Stromal cell of bone marrow (primary cell): ENCODE measurements around the gene ALX3.

Experiments
- DNase-seq: peaks from one replicate; pipeline ENCODE4 v3.0.0-alpha.2; 2012; ENCODE audit warnings: low read depth

Gene ALX3

GRCh38 chr1:110065841-110066240, 4.6 kb downstream of the ALX3 start:
- no peak for DNase-seq

DNA sequence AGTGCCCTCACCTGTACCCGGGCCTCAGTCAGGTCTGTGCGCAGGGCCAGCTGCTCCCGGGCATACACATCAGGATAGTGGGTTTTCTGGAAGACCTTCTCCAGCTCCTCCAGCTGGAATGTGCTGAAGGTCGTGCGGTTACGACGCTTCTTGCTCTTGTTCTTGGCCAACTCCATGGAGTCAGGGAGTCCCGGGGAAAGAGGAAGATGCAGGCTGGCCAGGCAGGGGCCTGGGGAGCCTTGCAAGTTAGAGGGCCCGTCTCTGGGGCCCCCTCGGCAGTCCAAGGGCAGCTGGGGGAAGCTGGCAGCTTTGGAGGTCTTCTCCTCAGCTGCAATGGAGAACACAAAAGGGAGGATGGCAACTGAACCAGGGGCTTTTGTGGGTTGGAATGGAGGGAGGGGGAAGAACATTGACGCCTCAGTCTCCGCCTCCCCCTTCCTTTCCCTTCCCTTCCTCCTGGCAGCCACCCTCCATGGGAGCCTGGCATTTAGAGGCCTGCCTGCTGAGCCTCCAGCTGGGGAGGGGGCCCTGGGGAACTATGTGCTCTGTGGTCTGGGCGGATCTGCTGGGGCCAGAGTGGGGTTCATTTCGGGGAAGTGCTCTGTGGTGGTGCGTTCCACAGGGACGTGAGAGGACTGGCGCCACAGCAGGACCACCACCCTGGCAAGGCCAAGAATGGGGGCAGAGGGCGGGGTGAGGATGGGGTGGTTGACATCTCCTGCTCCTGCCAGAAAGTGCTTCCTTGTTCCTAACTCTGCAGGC, 5.7 kb downstream of the ALX3 start:
- DNase-seq = no peak

DNA sequence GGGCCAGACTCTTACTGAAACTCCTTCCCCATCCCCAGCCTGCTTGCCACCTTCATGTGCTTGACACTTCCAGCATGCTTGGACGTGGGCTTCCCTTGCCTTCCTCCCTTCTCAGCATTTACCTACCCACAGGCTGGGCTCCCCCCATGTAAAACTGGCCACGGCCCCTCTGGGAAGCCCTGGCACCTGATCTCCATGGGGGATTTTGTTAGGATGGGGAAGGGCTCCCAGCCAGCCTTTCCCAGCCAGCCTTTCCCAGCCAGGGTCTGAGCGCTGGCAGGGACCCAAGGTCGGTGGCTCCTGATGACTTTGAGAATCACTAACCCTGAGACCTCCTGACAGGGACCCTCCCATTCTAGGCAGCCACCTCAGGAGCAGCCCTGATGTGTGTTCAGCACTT, 6.7 kb downstream of the ALX3 start:
- no peak for DNase-seq

GRCh38 chr1:110062612-110063011, 7.9 kb downstream of the ALX3 start:
- no peak for DNase-seq

GRCh38 chr1:110061341-110061740, 9.1 kb downstream of the ALX3 start:
- DNase-seq = no peak

- no peak for DNase-seq
Measured at GRCh38 chr1:110060662-110061060, 9.8 kb downstream of the ALX3 start.

DNA sequence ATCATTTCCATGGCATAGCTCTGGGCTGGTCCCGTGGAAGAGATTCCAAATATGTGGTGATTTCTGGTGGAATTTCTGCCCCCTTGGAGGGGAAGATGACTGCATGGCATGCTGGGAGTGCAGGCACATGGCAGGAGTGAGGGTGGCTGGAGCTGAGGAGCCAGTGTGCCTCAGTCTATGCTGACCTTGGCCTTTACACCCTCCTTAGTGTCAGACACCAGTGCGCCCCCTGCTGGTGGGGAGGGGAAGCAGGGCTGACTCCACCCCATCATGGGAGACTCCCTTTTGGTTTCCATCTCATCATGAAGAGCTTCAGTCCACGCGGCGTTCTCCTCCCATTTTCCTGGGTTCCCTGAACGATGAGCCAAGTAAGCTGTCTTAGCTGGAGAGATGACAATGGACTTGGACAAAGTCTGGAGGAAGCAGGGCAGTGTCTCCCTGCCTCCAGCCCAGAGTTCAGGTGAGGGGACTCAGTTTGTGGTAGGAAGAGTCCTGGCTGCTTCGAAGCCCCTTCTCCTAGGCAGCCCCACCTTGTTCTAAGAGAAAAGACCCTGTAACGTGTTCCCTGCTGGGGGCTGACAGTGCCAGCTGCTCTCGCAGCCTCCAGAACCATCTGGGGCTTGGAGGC, 10.3 kb downstream of the ALX3 start:
- DNase-seq = no peak

- no peak for DNase-seq
Measured at GRCh38 chr1:110059133-110059863, 11.2 kb downstream of the ALX3 start.

DNA sequence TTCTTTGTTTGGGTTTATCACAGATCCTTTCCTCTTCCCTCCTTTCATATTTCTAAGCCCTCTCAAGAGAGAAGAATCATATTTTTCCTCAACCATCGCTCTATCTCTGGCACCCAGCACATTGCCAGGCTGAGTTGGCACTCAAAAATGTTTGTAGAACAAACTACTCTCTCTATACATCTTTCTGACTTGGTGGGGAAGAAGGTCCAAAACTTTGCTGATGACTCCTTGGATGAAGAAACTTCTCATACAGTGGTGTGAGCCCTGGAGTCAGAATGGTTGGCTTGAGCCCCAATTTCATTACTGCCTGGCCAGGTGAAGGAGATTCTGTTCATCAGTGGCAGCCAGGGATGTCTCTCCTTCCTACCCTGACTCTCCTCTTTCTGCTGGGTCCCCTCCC, 11.9 kb downstream of the ALX3 start:
- DNase-seq = no peak

- no peak for DNase-seq
Measured at GRCh38 chr1:110057963-110058518, 12.4 kb downstream of the ALX3 start.

- DNase-seq = peak; percentile 78
Measured at GRCh38 chr1:110056776-110057175, 13.7 kb downstream of the ALX3 start.

DNA sequence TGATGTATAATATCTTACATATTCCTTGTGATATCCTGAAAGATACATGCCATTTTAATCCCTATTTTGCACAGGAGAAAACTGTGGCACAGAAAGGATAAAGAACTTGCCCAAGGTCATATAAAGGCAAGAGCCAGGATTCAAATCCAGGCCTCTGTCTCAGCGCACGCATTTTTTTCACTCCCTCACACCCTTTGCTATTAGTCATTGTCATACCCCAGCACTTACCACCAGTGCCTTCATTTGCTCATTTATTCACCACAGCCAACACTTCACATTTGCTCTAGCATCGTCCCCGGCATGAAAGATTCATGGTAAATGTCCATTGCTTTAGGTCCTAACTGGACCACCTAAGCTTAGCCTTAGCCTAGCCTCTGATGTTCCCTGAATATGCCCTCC, 14.2 kb downstream of the ALX3 start:
- no peak for DNase-seq

GRCh38 chr1:110055493-110056284, 14.8 kb downstream of the ALX3 start:
- no peak for DNase-seq

DNA sequence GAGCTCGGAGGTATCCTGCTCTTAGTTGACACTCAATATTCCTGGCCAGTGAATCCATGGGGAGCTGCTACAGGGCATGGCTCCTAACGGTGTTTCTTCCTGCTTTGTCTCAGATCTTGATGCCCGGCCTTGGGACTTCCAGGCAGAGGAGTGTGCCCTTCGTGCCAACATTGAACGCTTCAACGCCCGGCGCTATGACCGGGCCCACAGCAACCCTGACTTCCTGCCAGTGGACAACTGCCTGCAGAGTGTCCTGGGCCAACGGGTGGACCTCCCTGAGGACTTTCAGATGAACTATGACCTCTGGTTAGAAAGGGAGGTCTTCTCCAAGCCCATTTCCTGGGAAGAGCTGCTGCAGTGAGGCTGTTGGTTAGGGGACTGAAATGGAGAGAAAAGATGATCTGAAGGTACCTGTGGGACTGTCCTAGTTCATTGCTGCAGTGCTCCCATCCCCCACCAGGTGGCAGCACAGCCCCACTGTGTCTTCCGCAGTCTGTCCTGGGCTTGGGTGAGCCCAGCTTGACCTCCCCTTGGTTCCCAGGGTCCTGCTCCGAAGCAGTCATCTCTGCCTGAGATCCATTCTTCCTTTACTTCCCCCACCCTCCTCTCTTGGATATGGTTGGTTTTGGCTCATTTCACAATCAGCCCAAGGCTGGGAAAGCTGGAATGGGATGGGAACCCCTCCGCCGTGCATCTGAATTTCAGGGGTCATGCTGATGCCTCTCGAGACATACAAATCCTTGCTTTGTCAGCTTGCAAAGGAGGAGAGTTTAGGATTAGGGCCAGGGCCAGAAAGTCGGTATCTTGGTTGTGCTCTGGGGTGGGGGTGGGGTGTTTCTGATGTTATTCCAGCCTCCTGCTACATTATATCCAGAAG, 16.7 kb downstream of the ALX3 start:
- DNase-seq = no peak

DNA sequence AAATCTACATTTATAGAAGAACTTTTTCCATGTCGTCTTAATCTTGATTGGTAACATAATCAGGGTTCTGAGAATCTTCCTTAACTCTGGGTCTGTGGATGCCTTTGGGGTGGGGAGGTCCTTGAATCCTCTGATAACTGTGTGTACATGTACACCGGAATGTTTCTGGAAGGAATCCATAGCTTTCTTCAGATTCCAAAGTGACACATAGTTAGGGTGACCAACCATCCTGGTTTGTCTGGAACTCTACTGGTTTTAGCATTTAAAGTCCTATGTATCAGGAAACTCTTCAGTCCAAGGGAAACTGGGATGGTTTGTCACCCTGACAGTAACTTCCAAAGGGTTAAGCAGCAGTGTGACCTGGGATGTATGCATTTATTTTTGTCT, 19.2 kb downstream of the ALX3 start:
- no peak for DNase-seq

DNA sequence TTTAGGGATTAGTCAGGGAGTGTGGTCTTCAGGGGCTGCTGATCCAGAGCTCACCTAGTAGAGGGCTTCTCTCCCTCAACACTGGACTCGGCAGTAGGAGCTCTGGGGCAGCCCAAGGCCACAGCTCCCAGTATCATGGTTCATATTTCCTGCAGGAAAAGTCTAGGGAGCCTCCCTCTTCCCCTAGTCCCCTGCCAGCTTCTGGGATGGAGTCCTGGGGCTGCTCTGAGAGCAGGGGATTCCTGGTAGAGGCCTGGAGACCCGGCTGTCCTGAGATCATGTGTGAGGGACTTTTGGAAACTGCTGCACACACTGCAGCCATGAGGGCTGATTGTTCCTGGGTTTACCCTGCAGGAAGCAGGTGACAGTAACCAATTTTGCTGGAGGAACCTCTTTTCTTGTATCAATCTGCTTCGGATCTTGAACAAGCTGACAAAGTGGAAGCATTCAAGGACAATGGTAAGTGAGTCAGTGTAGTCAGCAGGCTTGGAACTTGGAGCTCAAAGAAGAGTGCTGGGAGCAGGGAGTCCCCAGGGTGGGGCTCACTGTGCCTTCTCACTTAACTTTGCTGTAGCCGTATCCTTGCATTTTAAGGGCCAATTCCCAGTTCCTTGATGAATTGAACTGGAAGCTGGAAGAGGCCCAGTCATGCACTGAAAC, 19.7 kb downstream of the ALX3 start:
- DNase-seq = no peak

GRCh38 chr1:110049801-110050601, 20.5 kb downstream of the ALX3 start:
- no peak for DNase-seq

GRCh38 chr1:110048923-110049601, 21.4 kb downstream of the ALX3 start:
- DNase-seq = no peak

- DNase-seq = no peak
Measured at GRCh38 chr1:110048240-110048639, 22.2 kb downstream of the ALX3 start.
